Activated CD4-positive, alpha-beta T cell treated with anti-CD3 and anti-CD28 coated beads for 1 hour (primary cell): ENCODE data around the gene GPATCH2L.
A peak's percentile ranks its signal among the peaks of the same experiment; 100 is the strongest.

Experiments used
- DNase-seq: peaks from one replicate; pipeline ENCODE4 v3.0.0-alpha.2; 2020

Gene GPATCH2L

GRCh38 chr14:76151398-76152332 lies at the start of gene GPATCH2L:
Gene GPATCH2L (plus strand): TSS chr14:76151922. CDS start chr14:76154364, 2,442 bp downstream.
- DNase-seq = peak; percentile 93

GRCh38 chr14:76104802-76105355 lies 46.8 kb upstream of the GPATCH2L start:
- DNase-seq = no peak

GRCh38 chr14:76106188-76106587 lies 45.5 kb upstream of the GPATCH2L start:
- no peak for DNase-seq

- no peak for DNase-seq
These were observed 42.4 kb upstream of the GPATCH2L start for GRCh38 chr14:76109087-76109880.

GRCh38 chr14:76112889-76113624 lies 38.7 kb upstream of the GPATCH2L start:
- no peak for DNase-seq

GRCh38 chr14:76113691-76114090 lies 38.0 kb upstream of the GPATCH2L start:
- DNase-seq = no peak

- no peak for DNase-seq
These were observed 36.7 kb upstream of the GPATCH2L start for GRCh38 chr14:76115010-76115422.

GRCh38 chr14:76117789-76118484 lies 33.8 kb upstream of the GPATCH2L start:
- DNase-seq = no peak

- no peak for DNase-seq
These were observed 33.1 kb upstream of the GPATCH2L start for GRCh38 chr14:76118594-76118993.

- no peak for DNase-seq
These were observed 30.5 kb upstream of the GPATCH2L start for GRCh38 chr14:76121089-76121748.

GRCh38 chr14:76123426-76124225 lies 28.1 kb upstream of the GPATCH2L start:
- DNase-seq = no peak

GRCh38 chr14:76125511-76125910 lies 26.2 kb upstream of the GPATCH2L start:
- DNase-seq = no peak

- DNase-seq = no peak
These were observed 25.6 kb upstream of the GPATCH2L start for GRCh38 chr14:76126076-76126475.

- DNase-seq = no peak
These were observed 21.7 kb upstream of the GPATCH2L start for GRCh38 chr14:76129851-76130576.

- DNase-seq = no peak
These were observed 20.4 kb upstream of the GPATCH2L start for GRCh38 chr14:76131071-76131965.

GRCh38 chr14:76133103-76133502 lies 18.6 kb upstream of the GPATCH2L start:
- no peak for DNase-seq

- no peak for DNase-seq
These were observed 17.5 kb upstream of the GPATCH2L start for GRCh38 chr14:76134231-76134630.

GRCh38 chr14:76135722-76136121 lies 16.0 kb upstream of the GPATCH2L start:
- no peak for DNase-seq
